T-helper 9 cell (primary cell): ENCODE measurements around the gene AGAP3.

Source experiments
- DNase-seq: peaks from one replicate; pipeline ENCODE4 v3.0.0-alpha.2; 2020

The AGAP3 gene

DNA sequence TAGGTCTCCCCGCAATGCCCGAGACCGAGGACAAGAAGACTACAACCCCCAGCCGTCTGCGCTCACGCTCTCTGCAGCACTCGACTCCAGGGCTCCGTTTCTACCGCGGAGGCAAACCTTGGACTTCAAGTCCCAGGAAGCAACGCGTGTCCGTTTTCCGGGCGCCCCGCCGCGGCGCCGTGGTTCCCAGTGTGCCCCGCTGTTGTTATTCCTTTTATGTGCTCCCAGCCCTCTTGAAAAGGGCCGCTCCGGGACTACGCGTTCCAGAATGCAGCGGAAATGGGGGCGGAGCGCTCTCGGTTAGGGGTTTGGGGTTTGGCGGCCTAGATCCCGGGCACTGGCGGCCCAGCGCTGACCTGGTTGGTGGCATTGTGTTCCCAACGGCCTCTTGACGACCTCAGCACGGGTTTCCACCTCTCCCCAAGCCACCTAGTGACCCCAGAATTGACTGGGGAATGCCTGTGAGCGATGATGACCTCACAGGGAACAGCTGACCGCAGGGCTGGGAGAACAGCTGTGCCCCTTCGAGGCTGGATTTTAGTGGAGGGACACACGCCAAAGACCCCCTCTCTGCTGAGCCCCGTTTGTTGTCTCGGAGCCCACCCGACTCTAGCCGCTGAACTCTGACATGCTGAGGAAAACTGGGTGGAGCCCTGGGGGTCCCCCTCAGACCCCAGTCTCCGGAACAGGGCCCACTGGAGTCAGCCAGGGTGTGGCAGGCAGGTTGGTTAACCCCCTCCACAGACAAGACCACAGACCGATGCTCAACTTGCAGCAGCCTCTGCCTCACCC is 28.1 kb upstream of the AGAP3 start:
- DNase-seq: peak; percentile 93

DNA sequence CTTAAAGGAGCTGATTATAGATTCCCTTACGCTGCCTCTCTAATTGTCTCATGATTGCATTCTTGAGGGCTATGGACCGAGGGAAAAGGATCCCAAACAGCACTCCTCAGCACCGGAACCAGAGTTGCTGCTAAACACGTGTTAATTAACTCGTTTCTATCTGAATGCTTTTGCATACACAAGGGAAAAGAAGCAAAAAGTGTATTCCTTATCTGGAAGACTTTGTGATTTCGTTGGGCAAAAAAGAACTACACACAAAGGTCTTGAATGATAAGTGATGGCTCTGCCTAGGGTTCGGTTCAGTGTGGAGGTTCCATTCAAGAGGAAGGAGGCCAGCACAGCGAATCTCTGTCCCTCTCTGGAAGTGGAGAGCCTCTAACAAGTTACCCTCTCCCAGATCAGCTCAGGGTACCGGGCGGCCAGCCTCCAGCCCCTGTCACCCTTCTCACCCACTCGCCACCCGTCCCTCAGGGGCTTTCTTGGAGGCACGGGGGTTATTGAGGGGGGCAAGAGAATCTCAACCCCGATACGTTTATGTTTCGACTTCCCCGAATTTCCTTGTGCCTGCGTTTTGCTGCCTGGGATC is 27.4 kb upstream of the AGAP3 start:
- no peak for DNase-seq

DNA sequence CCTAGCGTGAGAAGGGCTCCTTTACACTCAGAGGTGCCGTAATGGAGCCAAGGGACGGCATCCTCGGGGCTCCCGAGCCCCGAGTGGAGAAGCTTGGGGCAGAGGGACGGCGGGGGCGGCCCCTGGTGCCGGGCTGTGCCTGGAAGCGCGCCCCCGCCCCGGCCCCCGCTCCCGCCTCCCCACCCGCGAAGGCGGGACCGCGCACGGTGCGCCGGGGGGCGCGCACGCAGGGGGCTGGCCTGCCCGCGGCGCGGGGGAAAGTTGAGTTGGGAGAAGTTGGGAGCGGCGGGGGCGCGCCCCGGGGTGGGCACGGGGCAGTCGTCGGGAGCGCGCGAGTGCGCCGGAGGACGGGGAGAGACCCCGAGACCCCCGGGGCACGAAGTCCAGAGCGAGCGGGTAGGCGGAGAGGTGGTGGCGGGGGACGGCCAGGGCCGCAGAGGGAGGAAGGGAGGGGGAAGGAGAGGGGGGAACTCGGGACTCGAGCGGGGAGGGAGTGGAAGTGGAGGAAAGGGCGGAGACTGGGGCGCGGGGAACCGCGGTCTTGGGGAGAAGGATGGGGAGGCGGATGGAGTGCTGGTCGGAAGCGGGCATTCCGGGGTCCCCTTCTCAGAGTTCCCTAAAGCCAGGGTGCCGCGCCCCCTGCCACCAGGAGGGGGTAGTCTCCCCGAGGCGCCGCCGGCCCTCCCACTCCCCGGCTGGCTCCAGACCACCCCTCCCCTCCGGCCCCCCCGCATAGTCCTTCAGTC is 26.7 kb upstream of the AGAP3 start, which contains the start of gene SLC4A2:
SLC4A2 (plus strand) TSS at position 223 of the 746 bp plus-strand sequence. CDS start 2,399 bp downstream, outside the sequence.
- peak; percentile 61 for DNase-seq

DNA sequence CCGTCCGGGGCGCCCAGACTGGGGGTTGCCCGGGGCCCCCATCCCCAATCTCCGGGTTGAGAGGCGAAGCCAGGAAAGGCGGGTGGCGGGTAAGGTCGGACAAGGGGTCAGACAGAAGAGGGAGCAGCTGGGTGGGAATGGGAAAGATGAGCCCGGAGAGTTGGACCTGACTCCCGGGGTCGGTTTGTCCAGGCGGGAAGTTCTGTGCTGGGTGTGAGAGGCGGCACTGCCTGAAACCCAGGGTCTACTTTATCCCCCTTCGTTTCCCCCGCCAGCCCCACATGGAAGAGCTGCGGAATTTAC is 26.2 kb upstream of the AGAP3 start:
- DNase-seq: no peak

DNA sequence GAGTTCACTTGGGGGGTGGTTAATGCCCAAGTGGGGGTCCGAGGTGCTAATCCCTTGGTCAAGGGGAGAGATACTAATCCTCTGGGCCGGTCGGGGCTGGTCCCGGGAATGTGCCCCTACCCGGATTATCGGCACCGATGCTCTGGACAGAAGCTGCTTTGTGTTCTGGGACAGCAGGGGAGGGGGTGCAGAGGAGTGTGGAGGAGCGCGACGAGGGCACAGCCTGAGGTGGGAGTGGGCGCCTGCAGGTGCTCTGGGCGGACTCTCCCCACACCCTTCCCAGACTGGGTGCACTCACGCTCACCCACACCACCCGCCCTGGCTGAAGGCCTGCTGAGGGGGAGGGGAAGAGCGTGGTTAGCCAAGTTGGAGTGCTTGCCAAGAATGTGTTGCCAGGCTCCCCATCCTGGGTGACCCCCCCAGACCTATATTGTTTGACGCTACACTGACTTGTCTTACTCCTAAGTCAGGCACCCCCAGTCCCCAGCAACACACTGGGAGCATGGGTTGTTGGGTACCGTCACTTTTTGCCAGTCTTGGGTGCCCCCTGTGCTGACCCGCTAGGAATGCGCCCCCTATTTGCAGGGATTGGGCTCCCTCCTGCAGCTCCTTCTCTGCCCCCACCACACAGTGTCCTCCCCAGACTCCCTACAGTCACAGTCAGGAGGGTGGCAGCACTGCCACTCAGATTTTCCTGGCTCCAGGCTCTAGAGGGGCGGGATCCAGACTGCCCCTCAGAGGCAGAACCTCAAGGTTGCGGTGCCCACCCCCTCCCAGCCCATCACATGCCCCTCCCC is 25.7 kb upstream of the AGAP3 start:
- no peak for DNase-seq

DNA sequence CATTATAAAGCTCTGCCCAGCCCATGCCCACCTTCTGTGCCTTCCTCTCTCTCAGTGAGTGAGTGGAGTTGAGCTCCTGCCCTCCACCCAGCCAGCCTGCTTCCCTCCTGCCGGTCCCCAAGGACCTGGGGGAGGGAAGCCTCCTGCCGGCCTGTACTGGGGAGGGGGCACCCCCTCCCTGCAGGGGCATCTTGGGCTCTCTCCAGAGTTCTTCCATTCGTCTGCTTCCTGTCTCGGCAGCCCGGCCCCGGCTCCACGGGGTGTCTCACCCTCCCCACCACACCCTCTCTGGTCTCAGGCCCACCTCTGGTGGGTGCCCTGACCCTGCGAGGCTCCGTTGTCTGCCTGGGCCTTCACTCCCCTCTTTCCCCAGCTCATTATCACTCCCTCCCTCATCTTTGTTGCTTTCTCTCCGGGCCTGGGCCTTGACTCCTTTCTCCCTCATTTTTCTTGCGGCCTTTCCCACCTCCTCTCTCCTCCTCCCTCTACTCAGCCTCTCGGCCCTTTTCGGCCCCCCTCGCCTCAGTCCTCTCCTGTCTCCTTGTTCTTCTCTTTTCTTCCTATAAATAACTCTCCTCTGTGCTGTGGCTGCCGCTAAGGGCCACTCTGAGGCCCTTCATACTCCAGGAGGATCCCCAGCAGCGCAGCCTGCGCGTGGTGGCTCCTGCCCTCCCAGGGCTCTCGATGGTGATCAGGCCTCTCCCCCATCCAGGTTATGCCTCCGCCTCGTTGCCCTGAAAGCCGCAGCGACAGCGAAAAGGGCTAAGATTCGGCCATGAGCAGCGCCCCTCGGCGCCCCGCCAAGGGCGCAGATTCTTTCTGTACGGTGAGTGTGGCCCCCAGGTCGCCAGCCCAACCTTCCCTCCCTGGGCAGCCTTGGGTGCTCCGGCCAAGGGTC is 24.8 kb upstream of the AGAP3 start:
- DNase-seq: no peak

DNA sequence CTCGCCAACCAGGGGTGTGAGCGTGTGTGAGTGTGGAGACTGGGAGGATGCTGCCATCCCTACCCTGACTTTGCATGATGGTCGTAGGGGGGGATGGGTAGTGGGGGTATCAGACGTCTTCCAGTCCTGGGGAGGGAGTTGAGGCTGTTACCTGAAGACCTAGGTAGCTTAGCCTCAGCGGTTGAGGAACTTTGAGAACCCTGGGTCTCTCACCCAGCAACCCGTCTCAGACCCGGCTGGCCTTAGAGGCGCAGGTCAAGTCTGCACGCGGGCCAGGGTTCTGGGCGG is 24.2 kb upstream of the AGAP3 start:
- DNase-seq: no peak

DNA sequence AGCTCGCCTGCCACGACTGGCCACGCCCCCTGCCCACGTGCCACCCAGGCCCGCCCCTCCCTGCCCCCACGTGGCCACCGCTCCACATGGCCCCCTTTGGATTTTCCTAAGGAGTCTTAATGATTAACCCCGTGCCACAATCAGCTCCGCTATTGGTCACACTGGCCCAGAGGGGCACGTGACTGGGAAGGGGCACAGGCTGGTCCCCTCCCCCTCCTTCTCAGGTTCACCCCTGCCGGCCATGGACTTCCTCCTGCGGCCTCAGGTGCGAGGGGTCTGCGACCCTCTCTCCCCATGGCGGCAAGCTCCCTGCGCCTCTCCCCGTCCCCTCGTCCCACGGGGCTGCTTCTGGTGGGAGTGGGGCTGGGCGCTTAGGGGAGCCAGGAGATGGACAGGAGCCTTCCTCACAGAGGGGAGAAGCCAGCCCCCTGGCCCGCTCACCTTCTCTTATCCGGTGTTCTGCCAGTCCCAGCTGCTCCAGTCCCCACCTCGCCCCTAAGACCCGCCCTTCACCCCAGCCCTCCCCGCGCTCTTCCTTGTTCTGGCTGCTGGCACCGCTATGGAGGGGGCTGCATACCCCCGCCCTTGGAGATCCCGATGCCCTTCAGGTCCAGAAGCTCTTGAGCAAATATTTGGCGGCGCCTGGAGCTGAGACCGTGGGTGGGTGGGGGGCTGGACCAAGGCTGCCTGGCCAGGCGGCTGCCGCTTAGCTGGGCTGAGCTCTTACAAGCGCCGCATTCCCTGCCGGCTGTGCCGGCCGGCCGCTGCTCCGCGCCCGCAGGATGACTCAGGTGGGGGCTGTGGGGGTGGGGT is 23.7 kb upstream of the AGAP3 start:
- DNase-seq: no peak

DNA sequence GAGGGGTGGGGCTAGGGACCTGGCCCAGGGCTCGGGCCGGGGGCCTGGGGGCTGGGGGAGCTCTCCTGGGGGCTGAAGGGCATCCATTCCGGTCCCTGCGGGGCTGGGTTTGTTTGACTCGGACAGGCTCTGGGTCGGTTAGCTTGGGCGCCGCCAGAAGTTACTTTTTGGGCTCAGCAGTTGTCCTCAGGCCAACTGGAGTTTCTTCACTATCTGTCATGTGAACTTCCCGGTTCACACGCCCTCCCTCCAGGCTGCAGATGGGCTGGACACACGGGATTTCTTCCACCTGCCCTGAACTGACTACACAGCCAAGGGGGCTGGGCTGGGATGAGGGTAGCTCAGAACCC is 23.1 kb upstream of the AGAP3 start:
- no peak for DNase-seq

DNA sequence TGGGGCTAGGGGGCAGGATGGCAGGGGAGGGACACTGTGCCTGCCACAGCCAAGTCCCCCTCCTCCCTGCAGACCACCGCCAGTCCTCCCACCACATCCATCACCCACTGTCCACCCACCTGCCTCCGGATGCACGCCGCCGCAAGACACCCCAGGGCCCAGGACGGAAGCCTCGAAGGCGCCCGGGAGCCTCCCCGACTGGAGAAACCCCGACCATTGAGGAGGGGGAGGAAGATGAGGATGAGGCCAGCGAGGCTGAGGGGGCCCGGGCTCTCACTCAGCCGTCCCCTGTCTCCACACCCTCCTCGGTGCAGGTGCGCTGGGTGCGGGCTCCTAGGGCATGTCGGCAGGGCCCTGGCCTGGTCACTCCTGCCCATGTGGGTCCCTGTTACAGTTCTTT is 21.8 kb upstream of the AGAP3 start:
- no peak for DNase-seq

DNA sequence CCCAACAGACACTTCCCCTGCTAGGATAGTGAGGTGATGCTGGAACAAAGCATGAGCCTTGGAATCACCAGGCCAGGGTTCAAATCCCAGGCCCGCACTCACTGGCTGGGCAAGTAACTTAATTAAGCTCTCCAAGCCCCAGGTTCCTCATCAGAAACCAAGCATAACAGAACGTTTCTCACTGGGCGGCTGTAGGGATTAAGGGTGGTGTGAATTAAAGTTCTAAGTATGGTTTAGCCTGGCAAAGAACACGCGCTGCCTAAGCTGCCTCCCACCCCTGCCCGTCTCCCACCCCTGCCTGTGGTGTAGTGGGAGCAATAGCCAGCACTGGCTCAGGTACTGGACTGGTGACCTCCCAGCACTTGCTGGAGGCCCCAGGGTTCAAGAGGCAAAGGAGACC is 21.3 kb upstream of the AGAP3 start:
- no peak for DNase-seq

DNA sequence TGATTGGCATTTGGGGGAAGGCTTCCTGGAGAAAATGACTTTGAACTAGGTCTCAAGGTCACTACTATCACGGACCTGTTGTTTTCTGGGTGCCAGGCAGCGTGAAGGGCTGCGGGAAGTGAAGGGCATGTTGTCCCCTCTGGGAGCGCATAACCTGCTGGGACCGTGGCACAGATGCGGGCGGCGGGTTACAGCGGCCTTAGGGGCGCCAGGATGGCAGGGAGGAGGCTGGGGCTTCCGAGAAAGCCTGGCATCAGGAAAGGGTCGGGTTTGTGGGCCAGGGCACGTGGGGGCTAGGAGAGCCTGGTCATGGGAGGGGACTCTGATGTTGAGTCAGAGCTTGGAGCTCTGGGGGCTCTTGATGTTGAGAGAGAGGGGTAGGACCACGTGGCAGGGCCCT is 20.8 kb upstream of the AGAP3 start:
- no peak for DNase-seq

DNA sequence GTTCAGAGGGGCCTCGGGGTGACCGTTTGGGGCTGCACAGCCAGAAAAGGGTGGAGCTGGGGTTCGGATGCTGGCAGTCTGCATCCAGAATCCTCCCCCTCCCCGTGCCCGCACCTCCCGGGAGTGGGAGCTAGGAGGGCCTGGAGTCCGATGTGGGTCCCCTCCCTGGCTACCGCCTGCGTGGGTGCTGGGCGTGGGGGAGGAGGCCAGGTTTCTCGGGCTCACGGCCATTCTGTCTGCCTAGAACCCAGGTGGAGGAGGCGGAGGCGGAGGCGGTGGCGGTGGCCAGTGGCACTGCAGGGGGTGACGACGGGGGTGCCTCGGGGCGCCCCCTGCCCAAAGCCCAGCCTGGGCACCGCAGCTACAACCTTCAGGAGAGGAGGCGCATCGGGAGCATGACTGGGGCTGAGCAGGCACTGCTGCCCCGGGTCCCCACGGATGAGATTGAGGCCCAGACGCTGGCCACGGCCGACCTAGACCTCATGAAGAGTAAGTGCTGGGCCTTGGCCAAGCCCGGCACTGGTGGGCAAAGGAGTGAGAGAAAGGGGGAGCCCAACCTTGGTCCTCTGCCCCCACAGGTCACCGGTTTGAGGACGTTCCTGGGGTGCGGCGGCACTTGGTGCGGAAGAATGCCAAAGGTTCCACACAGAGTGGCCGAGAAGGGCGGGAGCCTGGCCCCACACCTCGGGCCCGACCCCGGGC is 19.9 kb upstream of the AGAP3 start:
- DNase-seq: no peak

DNA sequence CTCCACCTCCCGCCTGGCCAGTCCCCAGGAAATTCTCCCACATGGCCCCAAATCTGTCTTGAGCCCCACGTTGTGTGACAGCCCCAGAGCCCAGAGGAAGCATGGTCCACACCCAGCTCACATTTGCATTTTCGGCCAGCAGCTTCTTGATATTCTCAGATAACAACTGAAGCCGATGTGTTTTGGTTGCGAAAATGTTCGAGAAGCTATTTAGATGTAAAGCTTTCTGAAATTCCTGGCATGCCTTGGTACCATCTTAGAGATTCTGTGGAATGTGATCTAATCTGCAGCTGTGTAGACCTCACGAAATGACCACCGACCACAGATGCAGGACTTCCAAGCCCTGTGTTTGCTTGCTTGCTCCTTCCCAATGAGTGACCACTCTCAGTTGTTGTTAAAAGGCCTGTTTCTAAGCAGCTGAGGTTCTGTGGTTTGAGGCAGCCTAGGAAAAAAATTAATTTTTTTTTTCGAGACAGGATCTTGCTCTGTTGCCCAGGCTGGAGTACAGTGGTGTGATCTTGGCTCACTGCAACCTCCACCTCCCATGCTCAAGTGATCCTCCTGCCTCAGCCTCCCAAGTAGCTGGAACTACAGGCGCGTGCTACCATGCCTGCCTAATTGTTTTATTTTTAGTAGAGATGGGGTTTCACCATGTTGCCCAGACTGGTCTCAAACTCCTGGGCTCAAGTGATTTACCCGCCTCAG is 18.1 kb upstream of the AGAP3 start:
- no peak for DNase-seq

DNA sequence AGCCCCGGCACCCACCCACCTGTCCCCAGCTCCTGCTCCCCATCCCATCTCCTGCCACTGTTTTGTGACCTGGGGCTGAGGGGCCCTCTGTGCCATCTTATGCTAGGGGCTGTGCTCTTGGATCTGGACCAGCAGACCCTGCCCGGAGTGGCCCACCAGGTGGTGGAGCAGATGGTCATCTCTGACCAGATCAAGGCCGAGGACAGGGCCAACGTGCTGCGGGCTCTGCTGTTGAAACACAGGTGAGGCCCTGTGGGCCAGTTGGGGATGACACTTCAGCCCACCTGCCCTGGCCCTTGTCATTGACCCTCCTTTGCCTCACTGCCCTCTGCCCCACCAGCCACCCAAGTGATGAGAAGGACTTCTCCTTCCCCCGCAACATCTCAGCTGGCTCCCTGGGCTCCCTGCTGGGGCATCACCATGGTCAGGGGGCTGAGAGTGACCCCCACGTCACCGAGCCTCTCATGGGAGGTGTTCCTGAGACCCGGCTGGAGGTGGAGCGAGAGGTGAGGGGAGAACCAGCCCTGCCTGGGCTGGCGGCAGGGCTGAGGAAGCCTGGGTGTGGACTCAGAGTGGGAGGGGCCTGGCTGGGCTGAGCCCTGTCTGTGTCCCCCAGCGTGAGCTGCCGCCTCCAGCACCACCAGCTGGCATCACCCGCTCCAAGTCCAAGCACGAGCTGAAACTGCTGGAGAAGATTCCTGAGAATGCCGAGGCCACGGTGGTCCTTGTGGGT is 16.3 kb upstream of the AGAP3 start:
- DNase-seq: no peak

DNA sequence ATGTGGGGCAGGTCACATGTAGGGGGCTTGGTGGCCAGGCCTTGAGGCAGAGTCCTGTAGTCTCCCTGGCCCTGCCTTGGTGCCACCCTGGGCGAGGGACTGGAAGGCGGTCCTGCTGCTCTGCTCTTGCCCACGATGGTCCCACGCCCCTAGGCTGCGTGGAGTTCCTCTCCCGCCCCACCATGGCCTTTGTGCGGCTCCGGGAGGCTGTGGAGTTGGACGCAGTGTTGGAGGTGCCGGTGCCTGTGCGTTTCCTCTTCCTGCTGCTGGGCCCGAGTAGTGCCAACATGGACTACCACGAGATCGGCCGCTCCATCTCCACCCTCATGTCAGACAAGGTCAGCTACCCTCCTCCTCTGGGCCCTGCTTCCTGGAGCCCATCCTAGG is 15.7 kb upstream of the AGAP3 start:
- no peak for DNase-seq

DNA sequence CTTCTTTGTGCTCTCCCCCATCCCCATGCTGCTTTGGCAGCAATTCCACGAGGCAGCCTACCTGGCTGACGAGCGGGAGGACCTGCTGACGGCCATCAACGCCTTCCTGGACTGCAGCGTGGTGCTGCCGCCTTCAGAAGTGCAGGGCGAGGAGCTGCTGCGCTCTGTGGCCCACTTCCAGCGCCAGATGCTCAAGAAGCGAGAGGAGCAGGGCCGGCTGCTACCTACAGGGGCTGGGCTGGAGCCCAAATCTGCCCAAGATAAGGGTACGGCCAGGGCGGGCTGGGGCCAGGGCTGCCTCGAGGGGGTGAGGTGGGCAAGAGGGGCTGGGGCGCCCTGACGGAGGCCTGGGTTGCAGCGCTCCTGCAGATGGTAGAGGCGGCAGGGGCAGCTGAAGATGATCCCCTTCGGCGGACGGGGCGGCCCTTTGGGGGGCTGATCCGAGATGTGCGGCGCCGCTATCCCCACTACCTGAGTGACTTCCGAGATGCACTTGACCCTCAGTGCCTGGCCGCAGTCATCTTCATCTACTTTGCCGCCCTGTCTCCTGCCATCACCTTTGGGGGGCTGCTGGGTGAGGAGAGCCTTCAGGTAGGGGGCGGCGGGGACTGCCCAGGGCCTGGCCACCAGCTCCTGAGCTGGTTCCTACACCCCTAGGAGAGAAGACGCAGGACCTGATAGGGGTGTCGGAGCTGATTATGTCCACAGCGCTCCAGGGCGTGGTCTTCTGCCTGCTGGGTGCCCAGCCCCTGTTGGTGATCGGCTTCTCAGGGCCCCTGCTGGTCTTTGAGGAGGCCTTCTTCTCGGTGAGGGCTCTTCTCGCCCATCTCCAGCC is 15.0 kb upstream of the AGAP3 start:
- DNase-seq: no peak

DNA sequence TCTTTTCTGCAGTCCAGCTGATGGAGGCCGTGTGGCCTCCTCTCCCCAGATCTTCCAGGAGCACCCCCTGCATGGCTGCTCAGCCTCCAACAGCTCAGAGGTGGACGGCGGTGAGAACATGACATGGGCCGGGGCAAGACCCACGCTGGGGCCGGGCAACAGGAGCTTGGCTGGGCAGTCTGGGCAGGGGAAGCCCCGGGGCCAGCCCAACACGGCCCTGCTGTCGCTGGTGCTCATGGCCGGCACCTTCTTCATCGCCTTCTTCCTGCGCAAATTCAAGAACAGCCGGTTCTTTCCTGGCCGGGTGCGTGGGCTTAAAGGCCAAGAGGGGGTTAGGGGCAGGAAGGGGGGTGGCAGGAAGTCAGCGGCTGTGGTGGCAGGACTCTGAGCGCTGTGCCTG is 12.3 kb upstream of the AGAP3 start:
- no peak for DNase-seq
